B cell (primary cell): ENCODE data around the gene NSUN5. TPM values are rescaled to one million over a fixed set of nuclear protein-coding genes. Genes with fewer than 3 reads are reported as not detected.
"Not testable (repeated sequence)": the region's sequence is repeated elsewhere in the genome, so short reads cannot be mapped to it uniquely, and the experiment has no call there.

ENCODE experiments used
- ATAC-seq: fragments of 200-7000 bp; cut with Tn5 transposase; one replicate; pipeline ENCODE4 v1.10.0; 2021; ENCODE audit warnings: low read depth, mild to moderate bottlenecking, moderate number of reproducible peaks, moderate library complexity
- CTCF ChIA-PET: fragments of 350-600 bp; sonication (Branson Sonifier 250); formaldehyde crosslinking; loops from one replicate; lab custom pipeline; 2021; ENCODE audit warnings: antibody characterized with exemption, inconsistent platforms; lab: Charles Lee
- POLR2A ChIA-PET: fragments of 350-600 bp; sonication (Branson Sonifier 250); formaldehyde crosslinking; loops from one replicate; lab custom pipeline; 2021; ENCODE audit warnings: antibody characterized with exemption; lab: Charles Lee
- DNase-seq: peaks from one replicate; pipeline ENCODE4 v3.0.0; 2013
- H2AFZ ChIP-seq: 2 replicates; pipeline ENCODE4 v1.6.1; 2012; ENCODE audit warnings: mild to moderate bottlenecking, low read depth, low read length; ENCODE audit not compliant: insufficient read depth, poor library complexity, severe bottlenecking
- H3K27ac ChIP-seq, 2 donors: 1 replicate in 1 of 2; 2 replicates in 1 of 2; pipeline ENCODE4 v1.5.1; 2012 to 2013; ENCODE audit warnings: low read length in 2 of 2, mild to moderate bottlenecking in 2 of 2, moderate library complexity in 1 of 2
- H3K27me3 ChIP-seq, 4 experiments: fragments of 200-600 bp in 1 of 4; sonication (generic) in 1 of 4; replicated peaks in 1 of 4; 1 replicate in 2 of 4; 2 replicates in 2 of 4; pipeline versions ENCODE4 v1.6.1 to v1.7.0; 2013 to 2016; ENCODE audit warnings: low read length in 3 of 4, mild to moderate bottlenecking in 2 of 4, mixed read lengths in 1 of 4, moderate library complexity in 1 of 4; ENCODE audit not compliant: insufficient read depth in 4 of 4, control insufficient read depth in 3 of 4; ENCODE audit errors: control extremely low read depth in 1 of 4
- H3K36me3 ChIP-seq, 2 experiments: replicated peaks in 1 of 2; 1 replicate in 1 of 2; 2 replicates in 1 of 2; pipeline versions ENCODE4 v1.6.1 to v1.7.1; 2013; ENCODE audit warnings: low read length in 1 of 2; ENCODE audit not compliant: insufficient read depth in 2 of 2, control insufficient read depth in 1 of 2; ENCODE audit errors: control extremely low read depth in 1 of 2, extremely low read depth in 1 of 2
- H3K4me1 ChIP-seq, 2 donors: fragments of 200-600 bp in 1 of 2; sonication (generic) in 1 of 2; 1 replicate in 1 of 2; 2 replicates in 1 of 2; pipeline versions ENCODE4 v1.5.1 to v1.6.1; 2013 to 2017; ENCODE audit warnings: low read length in 2 of 2; ENCODE audit not compliant: control insufficient read depth in 2 of 2, insufficient read depth in 2 of 2
- H3K4me2 ChIP-seq: replicated peaks from 2 replicates; pipeline ENCODE3; 2012; ENCODE audit warnings: mild to moderate bottlenecking, low read depth, low read length; ENCODE audit not compliant: poor library complexity, severe bottlenecking
- H3K4me3 ChIP-seq, 5 experiments: fragments of 200-600 bp in 1 of 5; sonication (generic) in 1 of 5; 1 replicate in 3 of 5; 2 replicates in 2 of 5; pipeline versions ENCODE4 v1.5.1 to v1.7.0; 2011 to 2016; ENCODE audit warnings: low read length in 4 of 5, mild to moderate bottlenecking in 4 of 5, low read depth in 2 of 5, control low read depth in 1 of 5, moderate library complexity in 1 of 5; ENCODE audit not compliant: insufficient read depth in 1 of 5; ENCODE audit errors: control extremely low read depth in 1 of 5, extremely low read depth in 1 of 5
- H3K79me2 ChIP-seq: fragments of 200-600 bp; sonication (generic); one replicate; pipeline ENCODE4 v1.6.0; 2016; ENCODE audit warnings: low read length; ENCODE audit not compliant: control insufficient read depth, insufficient read depth
- H3K9ac ChIP-seq: fragments of 200-600 bp; sonication (generic); 2 replicates; pipeline ENCODE4 v1.6.1; 2017; ENCODE audit warnings: mild to moderate bottlenecking, low read length, moderate library complexity
- H3K9me3 ChIP-seq, 3 donors: one replicate each; pipeline versions ENCODE4 v1.6.1 to v1.7.1; 2013; ENCODE audit warnings: low read length in 2 of 3; ENCODE audit not compliant: control insufficient read depth in 2 of 3, insufficient read depth in 1 of 3; ENCODE audit errors: control extremely low read depth in 1 of 3
- H4K20me1 ChIP-seq: 2 replicates; pipeline ENCODE4 v1.6.0; 2012; ENCODE audit warnings: mild to moderate bottlenecking, low read length; ENCODE audit not compliant: insufficient read depth, control insufficient read depth, poor library complexity, severe bottlenecking
- H3K27ac Mint-ChIP-seq: one replicate; pipeline ENCODE4 v1.8.0; 2021; ENCODE audit warnings: mixed read lengths
- H3K27me3 Mint-ChIP-seq: one replicate; pipeline ENCODE4 v1.8.0; 2021; ENCODE audit warnings: mixed read lengths
- H3K4me1 Mint-ChIP-seq: one replicate; pipeline ENCODE4 v1.8.0; 2021; ENCODE audit warnings: mixed read lengths
- H3K4me3 Mint-ChIP-seq: one replicate; pipeline ENCODE4 v1.8.0; 2021; ENCODE audit warnings: mixed read lengths
- H3K9me3 Mint-ChIP-seq: one replicate; pipeline ENCODE4 v1.8.0; 2022; ENCODE audit warnings: mixed read lengths; ENCODE audit not compliant: insufficient read depth
- WGBS: methylation state at CpG from one replicate; pipeline ENCODE4 v1.1.5; 2013; ENCODE audit warnings: missing lambda C conversion rate; ENCODE audit not compliant: insufficient coverage; 5-methylcytosine and 5-hydroxymethylcytosine counted together
- intact Hi-C: fragments of 100-400 bp; cut with micrococcal nuclease; formaldehyde crosslinking; loops from one replicate; pipeline ENCODE4 v1.10.0; 2022
- polyA plus RNA-seq: library from polyadenylated mRNA; depleted of rRNA; stranded (reverse); fragments of >200 nt; gene quantifications from 2 replicates; pipeline ENCODE4 v1.2.3, GENCODE V29; 2012
- total RNA-seq, 2 donors: library from RNA; stranded (reverse); fragments of 120-200 nt in 1 of 2; gene quantifications; 1 replicate in 1 of 2; 2 replicates in 1 of 2; pipeline versions ENCODE4 v1.2.3 to v1.2.4, GENCODE V29; 2013 to 2022

NSUN5 gene
- total and polyA plus RNA-seq, 2 donors (not counting 1 experiment from before 2014, with no cell fraction given) = 67.1 to 98.0 TPM

DNA sequence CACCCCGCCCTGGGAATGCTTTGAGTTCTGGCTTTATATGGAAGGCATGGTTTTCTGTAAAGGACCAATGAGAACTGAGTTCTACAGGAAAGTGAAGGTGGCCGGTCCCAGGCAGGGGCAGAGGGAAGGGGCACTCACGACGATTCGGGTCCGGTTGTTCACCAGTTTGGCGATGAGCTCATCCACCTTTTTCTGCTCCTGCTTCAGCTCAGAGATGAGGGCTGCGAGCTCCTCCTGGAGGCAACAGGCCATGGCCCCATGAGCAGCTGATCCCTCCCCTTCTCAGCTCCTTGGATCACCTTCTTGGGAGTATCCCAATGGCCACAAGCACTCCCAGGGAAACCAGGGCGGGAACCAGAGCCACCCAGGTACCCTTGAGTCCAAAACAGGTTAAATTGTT is 11.4 kb upstream of the NSUN5 start:
- H3K4me3 ChIP-seq, H3K79me2 ChIP-seq, H3K27ac Mint-ChIP-seq, H3K36me3 ChIP-seq, H3K9me3 Mint-ChIP-seq, ATAC-seq, H4K20me1 ChIP-seq, H2AFZ ChIP-seq, H3K27ac ChIP-seq, H3K4me1 Mint-ChIP-seq, CTCF ChIA-PET, intact Hi-C loops, POLR2A ChIA-PET, H3K4me3 Mint-ChIP-seq, H3K9ac ChIP-seq, H3K27me3 Mint-ChIP-seq, H3K4me2 ChIP-seq, H3K27me3 ChIP-seq, DNase-seq, H3K9me3 ChIP-seq: not testable (repeated sequence)
- 97% methylated on average over 8 of the region's 9 CpGs for WGBS
- H3K4me1 ChIP-seq = peaks cover 11 to 14% of the 10 kb centered on the region in 2 donors

DNA sequence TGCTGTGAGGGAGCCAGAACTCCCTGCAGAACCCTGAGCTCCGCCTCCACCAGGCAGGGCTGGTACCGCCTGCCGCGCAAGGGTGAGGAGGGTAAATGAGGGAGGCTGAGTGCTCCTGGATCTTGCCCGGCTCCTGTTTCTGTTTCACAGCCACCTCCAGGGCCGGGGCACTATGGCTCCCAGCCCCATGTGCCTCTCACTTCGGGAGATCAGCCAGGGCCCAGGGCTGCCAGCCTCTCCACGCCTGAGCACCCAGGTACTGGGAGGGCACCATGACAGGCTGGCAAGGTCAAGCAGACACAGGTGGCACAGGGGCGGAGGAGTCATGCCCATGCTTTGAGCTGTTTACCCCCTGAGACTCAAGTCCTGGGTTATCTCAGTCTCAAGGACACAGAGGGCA is 10.9 kb upstream of the NSUN5 start:
- H3K27me3 ChIP-seq, DNase-seq, H3K4me1 Mint-ChIP-seq, H3K4me2 ChIP-seq, H3K36me3 ChIP-seq, CTCF ChIA-PET, POLR2A ChIA-PET, H3K9me3 ChIP-seq, H3K9ac ChIP-seq, H3K9me3 Mint-ChIP-seq, H3K27ac ChIP-seq, H3K27me3 Mint-ChIP-seq, H2AFZ ChIP-seq, ATAC-seq, intact Hi-C loops, H3K4me3 Mint-ChIP-seq, H3K27ac Mint-ChIP-seq, H3K4me3 ChIP-seq, H3K79me2 ChIP-seq, H4K20me1 ChIP-seq: not testable (repeated sequence)
- WGBS = 95% methylated on average over 9 of the region's 9 CpGs
- peaks cover 10 to 12% of the 10 kb centered on the region in 2 donors for H3K4me1 ChIP-seq

DNA sequence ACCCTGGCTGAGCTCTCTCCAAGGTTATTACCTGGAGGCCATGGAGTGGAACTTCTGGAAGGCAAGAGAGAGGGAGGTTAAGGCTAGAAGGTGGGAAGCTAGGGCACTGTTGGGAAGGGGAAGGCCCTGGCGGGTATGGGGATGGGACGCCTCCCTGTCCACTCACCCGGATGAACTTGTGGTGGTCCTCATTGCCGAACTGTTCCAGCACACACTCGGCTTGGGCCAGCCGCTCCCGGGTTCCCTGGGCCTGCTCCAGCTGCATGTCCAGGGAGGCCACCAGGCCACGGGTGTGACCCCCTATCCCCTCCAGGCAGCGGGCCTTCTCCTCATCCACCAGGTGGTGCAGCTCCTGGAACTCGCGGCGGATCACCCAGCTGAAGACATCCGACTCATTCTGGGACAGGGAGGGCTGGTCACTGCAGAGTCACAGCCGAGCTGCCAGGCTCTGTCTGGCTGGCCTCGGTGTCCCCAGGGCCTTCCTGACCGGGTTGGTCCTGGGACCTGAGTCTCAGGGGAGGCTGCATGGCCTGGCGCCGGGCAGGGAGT is 10.1 kb upstream of the NSUN5 start:
- H2AFZ ChIP-seq, ATAC-seq, H3K4me1 Mint-ChIP-seq, H3K9me3 Mint-ChIP-seq, H3K27me3 ChIP-seq, H4K20me1 ChIP-seq, H3K4me1 ChIP-seq, H3K9ac ChIP-seq, H3K36me3 ChIP-seq, H3K4me3 ChIP-seq, DNase-seq, H3K4me3 Mint-ChIP-seq, H3K9me3 ChIP-seq, H3K27ac Mint-ChIP-seq, H3K27ac ChIP-seq, CTCF ChIA-PET, H3K27me3 Mint-ChIP-seq, intact Hi-C loops, H3K79me2 ChIP-seq, H3K4me2 ChIP-seq, POLR2A ChIA-PET: not testable (repeated sequence)
- 92% methylated on average over 9 of the region's 18 CpGs for WGBS
